ENCODE data around the gene KRTAP9-2. TPM values are rescaled to one million over a fixed set of nuclear protein-coding genes. Genes with fewer than 3 reads are reported as not detected.
"Not testable (repeated sequence)": the region's sequence is repeated elsewhere in the genome, so short reads cannot be mapped to it uniquely, and the experiment has no call there.

The KRTAP9-2 gene

GRCh38 chr17:41271323-41271722, 44.9 kb downstream of the KRTAP9-2 start:
- not testable (repeated sequence) for H3K4me2 ChIP-seq (ENCODE audit: low read length); H3K4me3 ChIP-seq (ENCODE audit: low read length); H3K9ac ChIP-seq (ENCODE audit: low read depth, low read length); H3K9me3 ChIP-seq (replicated peaks; ENCODE audit: low read length); H3K27me3 ChIP-seq (ENCODE audit: control insufficient read depth, insufficient read depth, low read length); H3K4me1 ChIP-seq (ENCODE audit: control insufficient read depth, insufficient read depth, low read length); H3K36me3 ChIP-seq (ENCODE audit: insufficient read depth, low read length)

- no peaks in the 10 kb centered on the region for H3K4me1 ChIP-seq (ENCODE audit: control insufficient read depth, insufficient read depth, low read length)
- H3K4me3 ChIP-seq (ENCODE audit: low read length) = no peak overlapping the region
- H3K9ac ChIP-seq (ENCODE audit: low read depth, low read length) = no peak overlapping the region
- no peaks in the 10 kb centered on the region for H3K27me3 ChIP-seq (ENCODE audit: control insufficient read depth, insufficient read depth, low read length)
- no peaks in the 10 kb centered on the region for H3K36me3 ChIP-seq (ENCODE audit: insufficient read depth, low read length)
- H3K4me2 ChIP-seq (ENCODE audit: low read length) = no peak overlapping the region
- no peaks in the 10 kb centered on the region for H3K9me3 ChIP-seq (replicated peaks; ENCODE audit: low read length)
Measured at GRCh38 chr17:41271858-41272257, 45.4 kb downstream of the KRTAP9-2 start.

- not testable (repeated sequence) for H3K4me2 ChIP-seq (ENCODE audit: low read length); H3K9ac ChIP-seq (ENCODE audit: low read depth, low read length); H3K4me3 ChIP-seq (ENCODE audit: low read length); H3K9me3 ChIP-seq (replicated peaks; ENCODE audit: low read length); H3K36me3 ChIP-seq (ENCODE audit: insufficient read depth, low read length); H3K27me3 ChIP-seq (ENCODE audit: control insufficient read depth, insufficient read depth, low read length); H3K4me1 ChIP-seq (ENCODE audit: control insufficient read depth, insufficient read depth, low read length)
Measured at GRCh38 chr17:41275648-41276190, 49.3 kb downstream of the KRTAP9-2 start, which contains the start of gene KRTAP9-7. TSS of gene KRTAP9-7 (plus strand) at chr17:41275698. CDS start at chr17:41275698, 0 bp downstream.

Small RNA genes lying within 50 kb of the gene (small RNA-seq; reads per million reads assigned to genes)
- not detected for gene KRTAP4-17P

All from skeletal muscle satellite cell (primary cell).